ENCODE results near the gene FUT8.

The FUT8 gene

DNA sequence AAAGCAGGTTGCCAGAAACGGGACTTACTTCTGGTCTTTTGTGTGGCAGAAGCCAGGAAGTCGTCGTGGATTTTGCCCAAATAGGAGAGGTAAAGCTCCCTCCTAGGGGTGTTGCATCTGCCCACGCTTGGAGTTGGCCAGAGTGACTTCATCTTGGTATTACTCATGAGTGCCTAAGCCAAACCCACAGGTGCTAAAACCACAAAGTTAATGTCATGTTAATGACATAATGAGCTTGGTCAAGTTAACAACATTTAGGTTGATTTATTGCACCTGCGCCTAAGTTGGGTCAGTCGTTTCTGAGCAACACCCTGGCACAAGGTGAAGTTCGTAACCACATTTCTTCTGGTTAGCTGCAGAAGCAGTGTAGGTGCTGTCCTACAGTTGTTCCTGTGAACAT is 225.2 kb downstream of the FUT8 start:
- TF ChIP-seq, protein P1, sequence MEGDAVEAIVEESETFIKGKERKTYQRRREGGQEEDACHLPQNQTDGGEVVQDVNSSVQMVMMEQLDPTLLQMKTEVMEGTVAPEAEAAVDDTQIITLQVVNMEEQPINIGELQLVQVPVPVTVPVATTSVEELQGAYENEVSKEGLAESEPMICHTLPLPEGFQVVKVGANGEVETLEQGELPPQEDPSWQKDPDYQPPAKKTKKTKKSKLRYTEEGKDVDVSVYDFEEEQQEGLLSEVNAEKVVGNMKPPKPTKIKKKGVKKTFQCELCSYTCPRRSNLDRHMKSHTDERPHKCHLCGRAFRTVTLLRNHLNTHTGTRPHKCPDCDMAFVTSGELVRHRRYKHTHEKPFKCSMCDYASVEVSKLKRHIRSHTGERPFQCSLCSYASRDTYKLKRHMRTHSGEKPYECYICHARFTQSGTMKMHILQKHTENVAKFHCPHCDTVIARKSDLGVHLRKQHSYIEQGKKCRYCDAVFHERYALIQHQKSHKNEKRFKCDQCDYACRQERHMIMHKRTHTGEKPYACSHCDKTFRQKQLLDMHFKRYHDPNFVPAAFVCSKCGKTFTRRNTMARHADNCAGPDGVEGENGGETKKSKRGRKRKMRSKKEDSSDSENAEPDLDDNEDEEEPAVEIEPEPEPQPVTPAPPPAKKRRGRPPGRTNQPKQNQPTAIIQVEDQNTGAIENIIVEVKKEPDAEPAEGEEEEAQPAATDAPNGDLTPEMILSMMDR (conservative IDR thresholded peaks at IDR 0.05; ENCODE audit: low read depth, low read length) = no peak
- no peak for DNase-seq (ENCODE audit: low read depth)
- H3K4me3 ChIP-seq (ENCODE audit: low read depth, low read length) = no peak overlapping the region

DNA sequence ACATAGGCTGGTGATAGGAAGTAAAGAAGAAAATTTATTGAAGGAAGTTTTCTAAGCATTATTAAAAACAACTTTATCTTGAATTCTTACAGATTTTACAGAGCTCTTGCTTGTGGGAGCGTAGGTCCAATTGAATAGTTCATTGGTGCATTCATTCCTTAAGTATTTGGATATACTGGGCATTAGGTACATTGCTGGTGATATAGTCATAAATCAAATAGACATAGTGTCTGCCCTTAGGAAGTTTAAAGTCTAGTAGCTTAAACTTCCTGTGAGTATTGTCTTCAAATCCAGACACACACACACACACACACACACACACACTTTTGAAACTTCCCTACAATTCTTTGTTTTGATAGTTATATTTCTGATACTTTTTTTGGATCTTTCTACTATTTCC is 226.7 kb downstream of the FUT8 start:
- H3K4me3 ChIP-seq (ENCODE audit: low read depth, low read length) = no peak overlapping the region
- peak; percentile 13 for DNase-seq (ENCODE audit: low read depth)
- TF ChIP-seq, protein P1 (conservative IDR thresholded peaks at IDR 0.05; ENCODE audit: low read depth, low read length) = no peak

DNA sequence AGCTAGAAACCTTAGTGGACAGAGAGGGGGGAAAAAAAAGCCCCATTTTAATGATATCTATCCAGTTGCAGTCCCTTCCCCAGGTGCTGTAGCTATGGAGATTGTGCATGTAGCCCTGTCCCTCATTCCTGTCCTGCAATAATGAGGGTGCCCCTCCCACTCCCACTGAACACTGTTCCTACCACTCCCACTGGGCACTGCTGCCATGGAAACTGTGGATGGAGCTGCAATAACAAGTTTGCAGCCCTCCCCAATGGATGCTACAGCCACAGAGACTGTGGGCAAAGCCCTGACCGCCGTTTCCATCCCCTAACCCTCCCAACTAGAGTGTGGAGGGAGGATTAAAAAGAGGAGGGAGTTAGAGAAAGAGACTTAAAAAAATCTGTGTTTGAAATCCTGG is 238.3 kb downstream of the FUT8 start:
- TF ChIP-seq, protein P1 (conservative IDR thresholded peaks at IDR 0.05; ENCODE audit: low read depth, low read length) = no peak

DNA sequence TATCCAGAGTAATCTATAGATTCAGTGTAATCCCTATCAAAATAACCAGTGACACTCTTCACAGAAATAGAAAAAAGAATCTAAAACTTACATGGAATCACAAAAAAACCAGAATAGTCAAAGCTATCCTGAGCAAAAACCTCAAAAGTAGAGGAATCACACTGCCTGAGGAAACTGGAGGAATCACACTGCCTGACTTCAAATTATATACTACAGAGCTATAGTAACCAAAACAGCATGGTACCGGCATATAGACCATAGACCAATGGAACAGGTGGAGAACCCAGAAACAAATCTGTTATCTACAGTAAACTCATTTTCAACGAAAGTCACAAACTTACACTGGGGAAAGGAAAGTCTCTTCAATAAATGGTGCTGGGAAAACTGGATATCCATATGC is 244.0 kb downstream of the FUT8 start:
- no peak for DNase-seq (ENCODE audit: low read depth)
- H3K4me3 ChIP-seq (ENCODE audit: low read depth, low read length) = no peak overlapping the region
- TF ChIP-seq, protein P1 (conservative IDR thresholded peaks at IDR 0.05; ENCODE audit: low read depth, low read length) = no peak

More for the DNA sequence above, 238.3 kb downstream of the FUT8 start:
- H3K4me3 ChIP-seq (ENCODE audit: low read depth, low read length) = no peak overlapping the region
- no peak for DNase-seq (ENCODE audit: low read depth)

DNA sequence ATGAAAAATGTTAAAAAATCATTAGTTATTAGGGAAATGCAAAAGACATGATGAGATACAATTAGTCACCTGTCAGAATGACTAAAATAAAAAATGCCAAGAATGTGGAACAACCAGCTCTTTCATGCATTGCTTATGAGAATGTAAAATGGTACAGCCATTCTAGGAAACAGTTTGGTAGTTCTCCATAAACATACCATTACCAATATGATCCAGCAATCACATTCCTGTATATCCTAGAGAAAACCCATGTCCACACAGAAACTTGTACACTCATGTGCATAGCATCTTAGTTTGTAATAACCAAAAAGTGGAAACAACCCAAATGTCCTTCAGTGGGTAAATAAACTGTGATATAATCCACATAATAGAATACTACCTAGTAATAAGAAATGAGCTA is 245.7 kb downstream of the FUT8 start:
- TF ChIP-seq, protein P1 (conservative IDR thresholded peaks at IDR 0.05; ENCODE audit: low read depth, low read length) = no peak
- no peak for DNase-seq (ENCODE audit: low read depth)
- H3K4me3 ChIP-seq (ENCODE audit: low read depth, low read length) = no peak overlapping the region

DNA sequence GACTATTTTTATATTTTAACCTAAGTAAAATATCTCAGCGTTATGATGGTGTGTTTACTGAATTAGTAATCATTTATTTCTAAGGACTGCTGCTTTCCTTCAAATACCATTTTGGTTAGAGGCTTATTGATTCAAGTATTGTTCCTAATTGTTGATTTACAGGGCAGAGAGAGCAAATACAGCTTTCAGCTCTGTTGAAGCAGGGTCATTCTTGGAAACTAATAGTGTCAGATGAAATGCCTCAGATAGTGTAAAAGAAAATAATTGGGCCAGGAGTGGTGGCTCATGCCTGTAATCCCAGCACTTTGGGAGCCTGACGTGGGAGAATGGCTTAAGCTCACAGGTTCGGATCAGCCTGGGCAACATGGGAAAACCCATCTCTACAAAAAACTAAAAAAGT is 249.3 kb downstream of the FUT8 start:
- no peak for DNase-seq (ENCODE audit: low read depth)
- no peak overlapping the region for H3K4me3 ChIP-seq (ENCODE audit: low read depth, low read length)
- TF ChIP-seq, protein P1 (conservative IDR thresholded peaks at IDR 0.05; ENCODE audit: low read depth, low read length) = no peak

DNA sequence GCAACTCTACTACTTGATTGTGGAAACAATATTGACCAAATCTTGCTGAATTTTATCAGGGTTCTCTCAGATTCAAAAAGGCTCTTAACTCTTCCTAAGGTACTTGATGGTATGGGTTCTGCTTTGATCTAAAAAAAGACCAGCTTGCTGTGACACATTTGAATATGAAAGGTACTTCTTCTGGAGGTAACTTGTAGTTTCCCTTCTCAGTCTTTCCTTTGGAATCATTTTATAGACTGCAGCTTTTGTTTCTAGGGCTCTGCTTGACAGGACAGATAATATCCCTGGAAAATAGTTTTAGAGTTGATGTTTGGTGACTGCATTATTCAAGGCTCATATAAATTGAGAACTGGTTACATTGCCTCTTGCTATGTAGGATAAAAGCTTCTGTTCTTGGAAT is 251.9 kb downstream of the FUT8 start:
- no peak for DNase-seq (ENCODE audit: low read depth)
- TF ChIP-seq, protein P1 (conservative IDR thresholded peaks at IDR 0.05; ENCODE audit: low read depth, low read length) = no peak
- H3K4me3 ChIP-seq (ENCODE audit: low read depth, low read length) = no peak overlapping the region

All from choroid plexus epithelial cell (primary cell).